GM12801 (cell line): ENCODE data around the gene MAST4.

Source experiments
- TF ChIP-seq, protein P1 (sequence below): IDR thresholded peaks from one replicate; pipeline ENCODE4 v1.5.1; 2011; ENCODE audit warnings: control low read depth; ENCODE audit not compliant: insufficient read length; ENCODE audit errors: extremely low read depth

MAST4 gene

DNA sequence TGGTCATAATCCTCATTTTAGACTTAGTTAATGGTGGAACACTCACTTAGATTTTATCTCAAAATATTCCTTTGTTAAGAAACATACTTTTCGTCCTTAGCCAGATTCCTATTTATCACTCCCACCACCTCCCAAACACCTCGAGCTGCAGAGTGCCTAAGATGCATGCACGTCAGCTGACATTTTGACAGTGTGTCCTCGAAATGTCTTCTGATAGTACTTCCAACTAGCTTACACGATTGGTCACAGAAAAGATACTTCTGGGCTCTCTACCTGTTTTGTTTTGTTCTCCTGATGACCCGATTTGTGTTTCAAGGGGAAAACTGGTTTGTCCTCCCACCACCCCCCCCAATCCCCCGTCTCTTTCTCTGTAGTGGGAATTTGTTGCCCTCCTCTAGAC, 230.1 kb downstream of the MAST4 start:
- TF ChIP-seq, protein P1, sequence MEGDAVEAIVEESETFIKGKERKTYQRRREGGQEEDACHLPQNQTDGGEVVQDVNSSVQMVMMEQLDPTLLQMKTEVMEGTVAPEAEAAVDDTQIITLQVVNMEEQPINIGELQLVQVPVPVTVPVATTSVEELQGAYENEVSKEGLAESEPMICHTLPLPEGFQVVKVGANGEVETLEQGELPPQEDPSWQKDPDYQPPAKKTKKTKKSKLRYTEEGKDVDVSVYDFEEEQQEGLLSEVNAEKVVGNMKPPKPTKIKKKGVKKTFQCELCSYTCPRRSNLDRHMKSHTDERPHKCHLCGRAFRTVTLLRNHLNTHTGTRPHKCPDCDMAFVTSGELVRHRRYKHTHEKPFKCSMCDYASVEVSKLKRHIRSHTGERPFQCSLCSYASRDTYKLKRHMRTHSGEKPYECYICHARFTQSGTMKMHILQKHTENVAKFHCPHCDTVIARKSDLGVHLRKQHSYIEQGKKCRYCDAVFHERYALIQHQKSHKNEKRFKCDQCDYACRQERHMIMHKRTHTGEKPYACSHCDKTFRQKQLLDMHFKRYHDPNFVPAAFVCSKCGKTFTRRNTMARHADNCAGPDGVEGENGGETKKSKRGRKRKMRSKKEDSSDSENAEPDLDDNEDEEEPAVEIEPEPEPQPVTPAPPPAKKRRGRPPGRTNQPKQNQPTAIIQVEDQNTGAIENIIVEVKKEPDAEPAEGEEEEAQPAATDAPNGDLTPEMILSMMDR, result no peak

- TF ChIP-seq, protein P1, result no peak
These were observed 230.5 kb downstream of the MAST4 start for GRCh38 chr5:66826696-66827095.

DNA sequence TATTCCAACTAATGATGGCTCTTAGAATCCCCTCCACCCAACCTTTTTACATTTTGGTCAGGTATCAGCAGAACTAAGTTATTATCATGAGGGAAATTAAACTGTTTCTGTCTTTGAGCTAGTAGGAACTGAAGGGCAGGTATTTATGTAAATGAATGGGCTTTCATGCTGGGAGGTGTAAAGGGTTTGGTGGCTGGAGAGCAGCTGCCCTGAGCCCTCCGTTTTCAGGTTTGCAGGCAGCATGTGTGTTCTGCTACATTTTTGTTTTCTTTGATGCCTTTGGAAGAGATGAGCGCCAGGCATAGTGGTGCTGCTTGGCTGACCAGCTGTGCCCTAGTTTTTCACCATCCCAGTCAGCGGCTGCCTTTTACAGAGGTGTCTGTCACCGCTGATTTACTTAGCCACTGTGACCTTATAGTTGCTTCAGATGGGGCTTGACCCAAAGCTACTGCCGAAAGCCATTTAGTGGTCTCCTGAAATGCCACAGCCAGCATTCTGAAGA, 231.9 kb downstream of the MAST4 start:
- TF ChIP-seq, protein P1, result no peak

GRCh38 chr5:66828548-66829357, 232.6 kb downstream of the MAST4 start:
- TF ChIP-seq, protein P1, result no peak

- TF ChIP-seq, protein P1, result no peak
These were observed 233.1 kb downstream of the MAST4 start for GRCh38 chr5:66829358-66829674.

DNA sequence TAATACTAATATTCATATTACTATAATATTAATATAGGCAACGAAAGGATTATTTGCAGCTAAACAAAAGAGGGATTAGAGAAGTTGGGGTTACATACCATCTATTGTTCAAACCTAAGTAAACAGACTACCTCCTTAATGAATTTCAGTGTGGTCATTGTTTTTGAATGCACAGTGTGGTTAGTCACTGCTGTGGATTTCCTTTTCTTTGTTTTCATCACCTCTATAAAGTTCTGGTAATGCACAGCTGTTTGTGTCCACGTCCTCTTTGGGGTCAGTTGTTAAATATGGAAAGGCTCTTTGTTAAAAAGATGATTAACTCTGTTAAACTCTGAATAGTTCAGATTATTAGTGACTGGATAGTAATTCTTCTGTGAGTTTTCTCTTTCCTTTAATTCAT, 233.6 kb downstream of the MAST4 start:
- TF ChIP-seq, protein P1, result no peak

DNA sequence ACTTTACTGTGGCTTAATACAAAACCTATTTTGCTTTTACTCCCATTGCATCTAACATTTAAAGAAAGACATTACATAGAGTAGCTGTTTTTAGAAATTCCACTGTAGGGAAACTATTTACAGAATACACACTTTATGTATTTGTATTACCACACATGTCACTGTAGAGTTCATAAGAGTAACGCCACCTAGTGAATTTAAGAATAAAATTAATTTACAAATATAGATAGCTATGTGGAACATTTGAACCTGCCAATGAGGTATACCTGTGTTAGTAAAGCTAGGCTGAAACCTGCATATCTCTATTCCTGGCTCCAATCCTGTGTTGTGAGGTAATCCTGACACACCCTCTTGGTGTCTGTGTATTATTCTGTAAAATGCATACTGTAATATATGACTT, 234.4 kb downstream of the MAST4 start:
- TF ChIP-seq, protein P1, result no peak
